ENCODE measurements around the gene KRTAP9-3.
A peak's percentile ranks its signal among the peaks of the same experiment; 100 is the strongest.
"Not testable (repeated sequence)": the region's sequence is repeated elsewhere in the genome, so short reads cannot be mapped to it uniquely, and the experiment has no call there.

KRTAP9-3 gene, protein sequence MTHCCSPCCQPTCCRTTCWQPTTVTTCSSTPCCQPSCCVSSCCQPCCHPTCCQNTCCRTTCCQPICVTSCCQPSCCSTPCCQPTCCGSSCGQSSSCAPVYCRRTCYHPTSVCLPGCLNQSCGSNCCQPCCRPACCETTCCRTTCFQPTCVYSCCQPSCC

DNA sequence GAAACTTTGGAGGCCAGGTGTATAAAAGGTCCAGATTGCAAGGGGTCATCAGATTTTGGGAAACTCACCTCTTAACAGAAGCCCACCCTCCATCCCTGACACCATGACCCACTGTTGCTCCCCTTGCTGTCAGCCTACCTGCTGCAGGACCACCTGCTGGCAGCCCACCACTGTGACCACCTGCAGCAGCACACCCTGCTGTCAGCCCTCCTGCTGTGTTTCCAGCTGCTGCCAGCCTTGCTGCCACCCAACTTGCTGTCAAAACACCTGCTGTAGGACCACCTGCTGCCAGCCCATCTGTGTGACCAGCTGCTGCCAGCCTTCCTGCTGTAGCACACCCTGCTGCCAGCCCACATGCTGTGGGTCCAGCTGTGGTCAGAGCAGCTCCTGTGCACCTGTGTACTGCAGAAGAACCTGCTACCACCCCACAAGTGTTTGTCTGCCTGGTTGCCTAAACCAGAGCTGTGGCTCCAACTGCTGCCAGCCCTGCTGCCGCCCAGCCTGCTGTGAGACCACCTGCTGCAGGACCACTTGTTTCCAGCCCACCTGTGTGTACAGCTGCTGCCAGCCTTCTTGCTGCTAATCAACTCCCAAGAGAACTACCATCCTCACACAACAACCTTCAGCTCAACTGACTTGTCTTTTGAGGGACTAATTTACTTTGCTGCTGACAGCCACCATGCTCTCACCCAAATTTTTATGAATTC lies at the start of gene KRTAP9-3:
Gene KRTAP9-3, plus strand, starts transcription at position 51 of the 707 bp plus-strand sequence. Its CDS starts 53 bp downstream, at position 104.
- DNase-seq (ENCODE audit: low read depth): not testable (repeated sequence)

DNA sequence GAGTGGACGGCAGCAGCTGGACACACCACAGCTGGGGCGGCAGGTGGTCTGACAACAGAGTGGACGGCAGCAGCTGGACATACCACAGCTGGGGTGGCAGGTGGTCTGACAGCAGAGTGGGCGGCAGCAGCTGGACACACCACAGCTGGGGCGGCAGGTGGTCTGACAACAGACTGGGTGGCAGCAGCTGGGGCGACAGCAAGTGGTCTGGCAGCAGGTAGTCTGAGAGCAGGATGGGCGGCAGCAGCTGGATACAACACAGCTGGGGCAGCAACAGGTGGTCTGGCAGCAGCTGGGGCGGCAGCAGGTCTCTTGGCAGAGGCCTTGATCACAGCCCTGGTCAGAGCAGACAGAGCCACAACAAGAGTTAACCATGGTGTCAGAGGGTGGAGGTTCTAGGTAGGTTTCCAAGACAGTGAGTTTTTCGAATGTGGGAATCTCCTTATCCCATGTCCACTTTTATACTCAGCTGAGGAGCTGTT lies 47.7 kb upstream of the KRTAP9-3 start, which contains the start of gene KRTAP4-1:
Gene KRTAP4-1, minus strand, starts transcription at position 432 of the 482 bp plus-strand sequence. Its CDS starts 57 bp downstream, at position 375.
- DNase-seq (ENCODE audit: low read depth): no peak

DNA sequence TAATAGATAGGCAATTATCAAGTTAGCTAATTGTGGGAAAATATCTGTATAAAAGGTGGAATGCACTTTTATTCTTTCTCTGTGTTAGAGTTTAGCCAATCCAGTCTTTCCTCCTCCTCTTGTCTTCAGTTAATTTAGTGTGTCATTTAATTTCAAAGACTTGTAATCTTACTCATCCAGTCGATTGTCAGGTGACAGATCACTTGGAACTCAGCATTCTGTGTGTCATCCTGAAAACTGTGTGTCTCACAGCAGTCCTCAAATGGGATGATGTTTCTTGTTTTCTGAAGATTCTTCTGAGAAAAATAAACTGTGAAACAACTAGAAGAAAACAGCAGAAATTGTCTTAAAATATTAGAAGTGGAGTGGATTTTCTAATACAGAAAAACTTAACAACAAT lies 47.2 kb upstream of the KRTAP9-3 start:
- DNase-seq (ENCODE audit: low read depth): no peak

DNA sequence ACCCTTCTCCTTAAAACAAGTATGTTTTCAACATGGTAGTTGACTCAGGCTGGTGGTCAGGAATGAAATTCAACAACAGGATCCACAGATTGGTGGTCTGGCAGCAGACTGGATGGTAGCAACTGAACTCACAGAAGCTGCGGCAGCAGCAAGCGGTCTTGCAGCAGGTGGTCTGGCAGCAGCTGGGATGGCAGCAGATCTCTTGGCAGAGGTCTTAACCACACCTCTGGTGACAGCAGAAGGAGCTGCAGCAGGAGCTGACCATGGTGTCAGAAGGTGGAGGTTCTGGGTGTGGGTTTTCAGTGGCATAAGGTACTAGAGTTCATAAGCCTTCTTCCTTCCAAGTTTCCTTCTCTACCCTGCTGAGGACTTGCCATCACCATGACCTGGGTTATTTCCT lies 45.4 kb upstream of the KRTAP9-3 start:
- no peak for DNase-seq (ENCODE audit: low read depth)

DNA sequence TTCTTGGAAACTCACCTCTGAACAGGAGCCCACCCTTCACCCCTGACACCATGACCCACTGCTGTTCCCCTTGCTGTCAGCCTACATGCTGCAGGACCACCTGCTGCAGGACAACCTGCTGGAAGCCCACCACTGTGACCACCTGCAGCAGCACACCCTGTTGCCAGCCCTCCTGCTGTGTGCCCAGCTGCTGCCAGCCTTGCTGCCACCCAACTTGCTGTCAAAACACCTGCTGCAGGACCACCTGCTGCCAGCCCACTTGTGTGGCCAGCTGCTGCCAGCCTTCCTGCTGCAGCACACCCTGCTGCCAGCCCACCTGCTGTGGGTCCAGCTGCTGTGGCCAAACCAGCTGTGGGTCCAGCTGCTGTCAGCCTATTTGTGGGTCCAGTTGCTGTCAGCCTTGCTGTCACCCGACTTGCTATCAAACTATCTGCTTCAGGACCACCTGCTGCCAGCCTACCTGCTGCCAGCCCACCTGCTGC lies 42.4 kb upstream of the KRTAP9-3 start, which contains the start of gene KRTAP9-1:
Gene KRTAP9-1, plus strand, starts transcription at position 51 of the 482 bp plus-strand sequence. Its CDS starts 0 bp downstream, at position 51.
- DNase-seq (ENCODE audit: low read depth): not testable (repeated sequence)

DNA sequence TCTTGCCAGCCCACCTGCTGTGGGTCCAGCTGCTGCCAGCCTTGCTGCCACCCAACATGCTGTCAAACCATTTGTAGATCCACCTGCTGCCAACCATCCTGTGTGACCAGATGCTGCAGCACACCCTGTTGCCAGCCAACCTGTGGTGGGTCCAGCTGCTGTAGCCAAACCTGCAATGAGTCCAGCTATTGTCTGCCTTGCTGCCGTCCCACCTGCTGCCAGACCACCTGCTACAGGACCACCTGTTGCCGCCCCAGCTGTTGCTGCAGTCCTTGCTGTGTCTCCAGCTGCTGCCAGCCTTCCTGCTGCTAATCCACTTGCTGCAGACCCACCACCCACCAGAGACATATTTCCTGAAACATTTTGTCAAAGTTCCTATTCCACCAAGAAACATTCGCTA lies 41.9 kb upstream of the KRTAP9-3 start:
- DNase-seq (ENCODE audit: low read depth): no peak

DNA sequence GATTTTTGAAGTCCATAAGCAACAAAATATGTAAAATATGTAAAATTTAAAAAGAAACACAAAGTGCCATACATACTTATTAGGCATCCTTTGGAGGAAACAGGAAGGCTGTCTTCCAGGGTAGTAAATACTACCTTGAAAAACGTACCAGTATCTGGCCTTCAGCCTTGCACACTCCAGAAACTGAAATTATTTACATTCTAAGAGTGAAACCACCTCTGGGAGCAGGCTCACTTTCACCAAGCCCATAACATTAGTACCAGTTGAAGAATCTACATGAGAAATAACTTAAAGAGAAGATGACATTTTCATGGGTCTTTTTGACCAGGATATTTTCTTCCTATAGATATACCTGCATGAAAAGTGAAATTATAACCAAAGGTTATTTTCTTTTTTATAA lies 36.2 kb upstream of the KRTAP9-3 start:
- DNase-seq (ENCODE audit: low read depth): no peak

DNA sequence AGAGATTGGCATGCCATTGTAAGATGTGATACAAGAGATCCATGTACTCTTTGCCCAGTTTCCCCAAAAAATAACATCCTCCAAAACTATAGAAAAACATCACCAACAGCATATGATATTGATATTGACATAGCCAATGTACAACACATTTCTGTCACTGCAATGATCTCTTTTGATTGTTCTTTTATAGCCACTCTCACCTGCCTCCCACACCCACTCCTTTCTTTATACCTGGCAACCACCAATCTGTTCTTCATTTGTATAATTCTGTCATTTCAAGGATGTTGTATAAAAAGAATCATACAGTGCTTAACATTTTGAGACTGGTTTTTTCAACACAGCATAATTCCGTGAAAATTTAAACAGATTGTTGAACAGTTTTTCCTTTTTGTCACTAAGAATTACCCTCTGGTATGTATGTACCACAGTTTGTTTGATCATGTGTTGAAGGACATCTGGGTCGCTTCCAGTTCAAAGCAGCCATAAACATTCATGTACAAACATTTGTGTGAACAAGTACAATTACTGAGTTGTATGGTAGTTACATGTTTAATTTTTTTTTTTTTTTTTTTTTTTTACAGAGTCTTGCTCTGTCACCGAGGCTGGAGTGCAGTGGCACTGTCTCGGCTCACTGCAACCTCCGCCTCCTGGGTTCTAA lies 32.7 kb upstream of the KRTAP9-3 start:
- DNase-seq (ENCODE audit: low read depth): no peak

DNA sequence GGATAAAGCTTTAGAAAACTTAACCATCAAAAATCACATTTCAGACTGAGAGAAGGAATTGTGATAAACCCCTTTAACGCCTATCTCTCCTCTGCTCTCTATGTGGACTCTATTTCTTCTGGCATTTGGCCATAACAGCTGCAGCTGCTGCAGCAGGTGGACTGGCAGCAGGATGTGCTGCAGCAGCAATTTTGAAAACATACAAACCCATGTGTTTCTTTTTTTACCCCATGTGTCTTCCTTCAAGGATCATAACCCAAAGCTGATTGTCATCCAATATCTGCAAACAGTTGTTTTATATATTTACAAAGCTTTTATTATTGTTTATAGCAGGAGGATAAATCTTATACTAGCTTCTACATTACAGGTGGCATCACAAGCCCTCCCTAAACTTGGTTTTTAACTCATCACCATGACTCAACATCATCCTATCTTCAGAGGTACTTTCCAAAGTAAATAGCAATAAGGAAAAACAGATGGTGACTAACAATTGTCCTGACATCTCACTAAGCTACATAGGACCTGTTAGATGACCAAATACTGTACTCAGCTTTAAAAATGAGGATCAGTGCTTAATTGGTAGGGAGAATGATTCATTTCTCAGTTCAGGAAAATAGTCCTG lies 20.3 kb upstream of the KRTAP9-3 start:
- peak; percentile 40 for DNase-seq (ENCODE audit: low read depth)

DNA sequence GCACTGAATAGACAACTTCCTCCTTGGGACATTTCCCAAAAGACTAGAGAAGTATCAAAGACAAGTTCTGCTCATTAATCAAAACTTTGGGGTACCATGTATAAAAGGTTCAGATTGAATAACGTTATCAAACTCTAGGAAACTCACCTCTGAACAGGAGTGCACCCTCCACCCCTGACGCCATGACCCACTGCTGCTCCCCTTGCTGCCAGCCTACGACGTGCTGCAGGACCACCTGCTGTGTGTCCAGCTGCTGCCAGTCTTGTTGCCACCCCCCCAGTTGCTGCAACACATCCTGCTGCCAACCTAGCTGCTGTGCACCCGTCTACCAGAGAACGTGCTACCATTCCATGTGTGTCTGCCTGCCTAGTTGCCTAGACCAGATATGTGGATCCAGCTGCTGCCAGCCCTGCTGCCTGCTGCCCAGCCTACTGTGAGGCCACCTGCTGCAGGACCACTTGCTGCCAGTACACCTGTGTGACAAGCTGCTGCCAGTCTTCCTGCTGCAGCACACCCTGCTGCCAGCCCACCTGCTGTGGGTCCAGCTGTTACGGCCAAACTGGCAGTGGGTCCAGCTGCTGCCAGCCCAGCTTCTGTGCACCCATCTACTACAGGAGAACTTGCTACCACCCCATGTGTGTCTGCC lies 19.6 kb upstream of the KRTAP9-3 start:
- DNase-seq (ENCODE audit: low read depth): no peak

DNA sequence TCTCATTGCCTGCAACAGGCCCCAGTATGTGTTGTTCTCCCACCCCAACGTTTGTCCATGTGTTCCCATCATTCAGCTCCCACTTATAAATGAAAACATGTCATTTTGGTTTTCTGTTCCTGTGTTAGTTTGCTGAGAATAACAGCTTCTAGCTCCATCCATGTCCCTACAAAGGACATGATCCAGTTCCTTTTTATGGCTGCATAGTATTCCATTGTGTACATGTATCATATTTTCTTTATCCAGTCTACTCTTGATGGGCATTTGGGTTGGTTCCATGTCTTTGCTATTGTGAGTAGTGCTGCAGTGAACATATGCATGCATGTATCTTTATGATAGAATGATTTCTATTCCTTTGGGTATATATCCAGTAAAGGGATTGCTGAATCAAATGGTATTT lies 16.6 kb upstream of the KRTAP9-3 start:
- no peak for DNase-seq (ENCODE audit: low read depth)

DNA sequence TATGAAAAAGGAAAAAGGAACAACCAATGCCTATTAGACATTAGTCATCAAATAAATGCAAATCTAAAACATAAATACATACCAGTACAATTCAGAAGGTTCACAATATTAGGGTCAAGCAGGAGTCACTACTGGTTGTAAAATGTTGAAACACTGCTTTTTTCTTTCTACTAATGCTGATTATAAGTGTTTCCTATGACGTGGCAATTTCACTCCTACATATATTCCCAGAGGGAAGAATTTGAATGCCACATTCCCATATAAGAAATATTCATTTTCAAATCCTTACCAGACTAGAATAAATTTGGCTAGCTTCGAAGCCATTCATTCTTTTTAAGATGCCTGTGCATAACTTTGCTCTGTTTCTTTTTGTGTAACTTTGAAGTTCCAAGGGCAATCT lies 8.4 kb upstream of the KRTAP9-3 start:
- no peak for DNase-seq (ENCODE audit: low read depth)

DNA sequence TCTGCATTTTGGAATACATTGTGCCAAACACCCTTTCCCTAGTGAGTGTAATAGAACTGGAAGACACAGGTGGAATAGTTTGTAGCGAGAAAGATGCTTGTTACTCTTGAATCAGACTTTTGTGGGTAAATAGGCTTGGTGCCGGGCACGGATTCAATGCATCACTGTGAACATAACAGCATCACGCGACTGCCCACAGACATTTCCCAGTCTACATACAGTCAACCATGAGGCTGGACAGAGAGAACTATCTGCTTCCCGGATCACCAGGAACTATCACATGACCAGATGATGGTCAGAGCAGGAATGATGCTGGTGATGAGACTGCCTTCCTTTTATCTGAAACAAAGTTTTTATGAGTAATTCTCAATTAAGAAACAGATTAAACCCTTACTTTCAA lies 6.2 kb upstream of the KRTAP9-3 start:
- DNase-seq (ENCODE audit: low read depth): no peak

DNA sequence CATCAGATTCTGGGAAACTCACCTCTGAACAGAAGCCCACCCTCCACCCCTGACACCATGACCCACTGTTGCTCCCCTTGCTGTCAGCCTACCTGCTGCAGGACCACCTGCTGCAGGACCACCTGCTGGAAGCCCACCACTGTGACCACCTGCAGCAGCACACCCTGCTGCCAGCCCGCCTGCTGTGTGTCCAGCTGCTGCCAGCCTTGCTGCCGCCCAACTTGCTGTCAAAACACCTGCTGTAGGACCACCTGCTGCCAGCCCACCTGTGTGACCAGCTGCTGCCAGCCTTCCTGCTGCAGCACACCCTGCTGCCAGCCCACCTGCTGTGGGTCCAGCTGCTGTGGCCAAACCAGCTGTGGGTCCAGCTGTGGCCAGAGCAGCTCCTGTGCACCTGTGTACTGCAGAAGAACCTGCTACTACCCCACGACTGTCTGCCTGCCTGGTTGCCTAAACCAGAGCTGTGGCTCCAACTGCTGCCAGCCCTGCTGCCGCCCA lies 5.6 kb upstream of the KRTAP9-3 start, which contains the start of gene KRTAP9-2:
Gene KRTAP9-2, plus strand, starts transcription at position 51 of the 498 bp plus-strand sequence. Its CDS starts 7 bp downstream, at position 58.
- not testable (repeated sequence) for DNase-seq (ENCODE audit: low read depth)

DNA sequence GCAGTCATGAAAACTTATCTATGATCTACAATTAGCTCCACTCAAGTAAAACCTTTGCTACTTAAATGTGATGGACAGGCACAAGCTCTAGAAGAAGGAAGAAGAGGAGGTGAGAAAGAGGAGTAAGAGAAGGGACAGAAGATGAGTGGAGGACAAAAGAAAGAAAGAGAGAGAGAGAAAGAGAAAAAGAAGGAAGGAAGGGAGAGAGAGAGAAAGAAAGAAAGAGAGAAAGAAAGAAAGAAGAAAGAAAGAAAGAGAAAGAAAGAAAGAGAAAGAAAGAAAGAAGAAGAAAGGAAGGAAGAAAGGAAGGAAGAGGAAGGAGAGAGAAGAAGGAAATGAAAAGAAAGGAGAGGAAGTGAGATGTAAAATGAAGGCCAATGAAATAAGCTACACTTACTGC lies 2.2 kb upstream of the KRTAP9-3 start:
- no peak for DNase-seq (ENCODE audit: low read depth)

DNA sequence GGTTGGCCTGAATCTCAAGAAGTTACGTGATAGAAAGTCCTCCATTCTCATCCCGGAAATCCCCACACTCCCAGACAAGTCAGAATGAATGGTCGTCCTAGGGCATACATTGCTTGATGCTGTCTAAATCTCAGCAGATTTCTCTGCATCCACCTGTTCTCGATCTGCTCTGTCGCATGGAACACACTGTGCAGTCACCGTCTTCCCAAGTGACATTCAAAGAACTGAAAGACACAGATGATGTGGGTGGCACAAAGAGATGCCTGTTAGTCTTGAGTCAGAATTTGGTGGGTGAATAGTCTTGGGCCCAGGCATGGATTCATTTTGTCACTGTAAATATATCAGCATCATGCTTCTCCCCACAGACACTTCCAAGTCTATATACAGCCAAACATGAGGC lies 518 bp upstream of the KRTAP9-3 start:
- DNase-seq (ENCODE audit: low read depth): no peak

DNA sequence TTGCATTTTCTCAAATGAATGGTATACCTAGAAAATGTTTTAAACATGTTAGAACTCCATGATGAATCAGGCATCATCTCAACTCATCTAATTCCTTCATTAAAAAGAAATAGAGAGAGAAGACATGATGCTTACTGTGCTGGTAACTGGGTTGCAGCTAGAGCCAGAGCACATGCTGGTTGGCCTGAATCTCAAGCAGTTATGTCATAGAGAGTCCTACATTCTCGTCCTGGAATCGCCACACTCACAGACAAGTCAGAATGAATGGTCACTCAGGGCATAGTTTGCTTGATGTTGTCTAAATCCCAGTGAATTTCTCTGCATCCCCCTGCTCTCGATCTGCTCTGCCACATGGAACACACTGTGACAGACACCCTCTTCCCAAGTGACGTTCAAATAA lies 4.9 kb downstream of the KRTAP9-3 start:
- DNase-seq (ENCODE audit: low read depth): not testable (repeated sequence)

DNA sequence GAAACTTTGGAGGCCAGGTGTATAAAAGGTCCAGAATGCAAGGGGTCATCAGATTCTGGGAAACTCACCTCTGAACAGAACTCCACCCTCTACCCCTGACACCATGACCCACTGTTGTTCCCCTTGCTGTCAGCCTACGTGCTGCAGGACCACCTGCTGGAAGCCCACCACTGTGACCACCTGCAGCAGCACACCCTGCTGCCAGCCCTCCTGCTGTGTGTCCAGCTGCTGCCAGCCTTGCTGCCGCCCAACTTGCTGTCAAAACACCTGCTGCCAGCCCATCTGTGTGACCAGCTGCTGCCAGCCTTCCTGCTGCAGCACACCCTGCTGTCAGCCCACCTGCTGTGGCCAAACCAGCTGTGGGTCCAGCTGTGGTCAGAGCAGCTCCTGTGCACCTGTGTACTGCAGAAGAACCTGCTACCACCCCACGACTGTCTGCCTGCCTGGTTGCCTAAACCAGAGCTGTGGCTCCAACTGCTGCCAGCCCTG lies 5.7 kb downstream of the KRTAP9-3 start, which contains the start of gene KRTAP9-8:
Gene KRTAP9-8, plus strand, starts transcription at position 51 of the 489 bp plus-strand sequence. Its CDS starts 53 bp downstream, at position 104.
- not testable (repeated sequence) for DNase-seq (ENCODE audit: low read depth)

DNA sequence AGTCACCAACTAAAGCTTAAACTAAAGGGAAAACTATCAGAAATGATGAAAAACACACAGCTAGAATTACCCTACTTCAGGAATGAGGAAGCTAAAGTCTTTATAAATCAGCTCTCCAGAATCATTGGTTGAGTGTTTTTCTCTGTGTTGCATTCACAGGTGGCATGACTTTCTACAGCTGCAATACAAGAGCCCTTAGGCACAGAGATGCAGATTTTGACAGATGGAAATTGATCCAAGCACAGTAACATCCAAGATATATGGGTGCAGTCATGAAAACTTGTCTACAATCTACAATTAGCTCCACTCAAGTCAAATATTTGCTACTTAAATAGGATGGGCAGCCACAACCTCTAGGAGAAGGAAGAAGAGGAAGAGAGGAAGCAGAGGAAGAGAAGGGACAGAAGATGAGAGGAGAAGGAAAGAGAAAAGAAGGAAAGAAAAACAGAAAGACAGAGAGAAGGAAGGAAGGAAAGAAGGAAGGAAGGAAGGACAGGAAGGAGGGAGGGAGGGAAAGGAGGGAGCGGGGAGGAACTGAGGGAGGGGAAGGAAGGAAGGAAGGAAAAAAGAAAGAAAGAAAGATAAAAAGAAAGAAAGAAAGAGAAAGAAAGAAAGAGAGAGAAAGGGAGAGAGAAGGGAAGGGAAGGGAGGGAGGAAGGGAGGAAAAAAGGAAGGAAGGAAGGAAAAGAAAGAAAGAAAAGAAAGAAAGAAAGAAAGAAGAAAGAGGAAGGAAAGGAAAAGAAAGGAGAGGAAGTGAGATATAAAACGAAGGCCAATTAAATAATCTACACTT lies 14.9 kb downstream of the KRTAP9-3 start:
- DNase-seq (ENCODE audit: low read depth): not testable (repeated sequence)

DNA sequence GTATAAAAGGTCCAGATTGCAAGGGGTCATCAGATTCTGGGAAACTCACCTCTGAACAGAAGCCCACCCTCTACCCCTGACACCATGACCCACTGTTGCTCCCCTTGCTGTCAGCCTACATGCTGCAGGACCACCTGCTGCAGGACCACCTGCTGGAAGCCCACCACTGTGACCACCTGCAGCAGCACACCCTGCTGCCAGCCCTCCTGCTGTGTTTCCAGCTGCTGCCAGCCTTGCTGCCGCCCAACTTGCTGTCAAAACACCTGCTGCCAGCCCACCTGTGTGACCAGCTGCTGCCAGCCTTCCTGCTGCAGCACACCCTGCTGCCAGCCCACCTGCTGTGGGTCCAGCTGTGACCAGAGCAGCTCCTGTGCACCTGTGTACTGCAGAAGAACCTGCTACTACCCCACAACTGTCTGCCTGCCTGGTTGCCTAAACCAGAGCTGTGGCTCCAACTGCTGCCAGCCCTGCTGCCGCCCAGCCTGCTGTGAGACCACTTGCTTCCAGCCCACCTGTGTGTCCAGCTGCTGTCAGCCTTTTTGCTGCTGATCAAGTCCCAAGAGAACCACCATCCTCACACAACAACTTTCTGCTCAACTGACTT lies 17.5 kb downstream of the KRTAP9-3 start, which contains the start of gene KRTAP9-4:
Gene KRTAP9-4, plus strand, starts transcription at position 51 of the 604 bp plus-strand sequence. Its CDS starts 34 bp downstream, at position 85.
- DNase-seq (ENCODE audit: low read depth): not testable (repeated sequence)
